Fibroblast of skin of back (primary cell): Measurements from ENCODE around the gene MVB12B.

Experiments used
- DNase-seq: peaks from one replicate; pipeline ENCODE4 v3.0.0-alpha.2; 2013

Gene MVB12B

DNA sequence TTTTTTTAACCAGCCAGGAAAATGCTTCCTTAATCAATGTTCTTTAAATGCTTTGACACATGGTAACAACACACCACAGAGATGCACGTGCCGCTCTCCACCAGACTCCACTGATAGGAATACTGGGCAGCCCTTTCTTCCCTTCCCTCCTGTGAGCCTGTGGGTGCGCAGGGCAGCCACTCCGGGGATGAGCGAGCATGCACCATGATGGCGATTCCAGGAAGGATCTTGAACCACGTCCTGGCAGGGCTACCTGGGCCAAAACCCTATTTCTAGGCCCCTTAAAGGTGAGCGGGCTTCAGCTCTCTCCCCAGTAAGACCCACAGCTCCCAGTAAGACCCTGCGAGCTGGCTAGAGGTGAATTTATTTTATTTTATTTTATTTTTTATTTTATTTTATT, 128.2 kb downstream of the MVB12B start:
- DNase-seq, result no peak

DNA sequence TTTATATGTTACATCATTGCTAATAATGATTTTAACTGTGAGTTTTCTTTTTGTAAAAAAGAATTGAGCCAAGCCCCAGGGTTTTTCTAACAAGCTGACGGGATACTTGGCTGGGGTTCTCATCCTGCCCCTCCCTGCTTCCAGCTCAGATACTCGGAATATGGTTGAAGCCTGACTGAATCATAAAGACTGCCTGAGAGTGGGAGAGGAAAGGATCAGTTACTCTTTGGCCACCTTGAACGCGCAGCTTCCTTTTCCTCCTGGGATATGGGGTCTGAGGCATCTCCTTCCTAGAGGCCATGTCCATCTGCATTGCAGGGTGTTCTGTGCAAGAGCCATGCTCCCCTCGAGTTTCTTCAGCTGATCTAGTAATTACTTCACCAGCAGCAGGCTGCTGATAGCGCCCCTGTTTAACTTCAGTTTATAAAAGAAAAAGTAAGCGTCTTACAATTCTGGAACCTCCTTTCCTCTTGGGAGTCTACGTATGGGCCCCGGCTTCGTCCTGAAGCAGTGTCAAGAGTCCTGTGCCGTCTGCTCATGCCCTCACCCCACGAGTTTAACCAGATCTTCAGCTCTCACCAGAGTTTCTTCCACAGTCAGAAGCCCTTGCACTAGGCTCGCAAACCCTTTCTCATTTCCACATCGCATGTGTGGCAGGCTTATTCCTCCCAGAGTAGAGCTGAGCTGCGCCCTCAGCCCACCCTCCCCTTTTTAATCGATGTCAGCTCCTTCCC, 130.0 kb downstream of the MVB12B start:
- DNase-seq, result no peak

GRCh38 chr9:126457175-126457547, 130.5 kb downstream of the MVB12B start:
- no peak for DNase-seq

GRCh38 chr9:126457890-126458289, 131.3 kb downstream of the MVB12B start:
- DNase-seq, result no peak

GRCh38 chr9:126459126-126459525, 132.5 kb downstream of the MVB12B start:
- DNase-seq, result no peak

- DNase-seq, result no peak
Measured at GRCh38 chr9:126459546-126459945, 132.9 kb downstream of the MVB12B start.

DNA sequence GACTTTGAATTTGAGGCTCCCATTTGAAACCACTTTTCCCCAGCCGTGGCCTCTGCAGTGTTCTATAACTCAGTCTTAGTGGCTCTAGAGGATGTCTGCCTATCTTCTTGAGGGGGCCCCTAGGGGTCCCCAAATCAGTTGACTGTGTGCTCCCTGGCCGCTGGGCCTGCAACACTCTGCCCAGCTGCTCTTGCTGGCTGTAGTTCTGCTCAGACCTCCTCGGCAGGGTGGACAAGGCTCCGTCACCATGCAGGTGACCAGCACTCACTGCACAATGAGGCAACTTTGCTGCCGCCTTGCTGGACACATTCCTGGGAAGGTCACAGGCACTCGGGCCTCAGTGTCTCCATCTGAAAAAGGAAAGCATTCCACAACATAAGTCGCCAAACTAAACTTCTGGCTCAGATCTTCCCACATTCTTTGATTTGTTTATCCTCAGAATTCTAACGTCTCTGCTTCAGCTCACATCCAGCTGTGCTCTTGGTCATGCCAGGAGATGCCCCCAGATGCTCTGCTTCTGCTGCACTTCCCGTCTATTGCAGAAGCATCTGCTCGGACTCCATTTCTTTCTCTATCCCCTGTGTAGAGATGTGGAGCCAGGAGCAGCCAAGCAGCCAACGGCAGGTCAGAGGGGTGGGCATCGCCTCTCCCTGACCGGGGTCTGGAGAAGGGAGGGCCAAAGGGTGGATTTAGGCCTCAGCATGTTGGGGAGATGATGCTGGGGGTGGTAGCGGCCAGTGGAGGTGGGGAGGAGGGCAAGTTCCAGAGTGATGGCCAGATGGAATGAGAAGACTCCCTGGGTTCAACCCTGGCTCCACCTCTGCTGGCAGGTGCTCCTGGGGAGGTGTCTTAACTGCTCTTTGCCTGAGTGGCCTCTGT, 133.6 kb downstream of the MVB12B start:
- no peak for DNase-seq

- no peak for DNase-seq
Measured at GRCh38 chr9:126461029-126461428, 134.4 kb downstream of the MVB12B start.

- no peak for DNase-seq
Measured at GRCh38 chr9:126461608-126462007, 135.0 kb downstream of the MVB12B start.

GRCh38 chr9:126462617-126463016, 136.0 kb downstream of the MVB12B start:
- no peak for DNase-seq

DNA sequence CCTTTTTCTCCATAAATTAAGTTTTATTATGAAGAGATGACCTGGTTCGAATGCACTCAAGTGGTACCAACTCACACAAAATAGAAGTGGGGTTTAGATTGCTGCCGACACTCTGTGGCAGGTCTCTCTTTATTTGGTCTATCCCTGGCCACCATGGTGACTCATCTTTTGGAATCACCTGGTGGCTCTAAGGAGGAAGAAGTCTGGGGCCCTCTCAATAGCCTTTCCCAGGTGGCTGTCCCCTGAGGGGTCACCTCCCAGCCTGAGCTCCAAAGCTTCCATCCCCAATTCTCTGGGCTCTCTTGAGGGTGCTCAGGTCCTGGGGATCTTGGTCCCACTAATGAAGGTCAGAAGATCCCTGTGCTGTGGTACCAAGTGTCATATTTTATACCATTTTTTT, 136.8 kb downstream of the MVB12B start:
- no peak for DNase-seq

DNA sequence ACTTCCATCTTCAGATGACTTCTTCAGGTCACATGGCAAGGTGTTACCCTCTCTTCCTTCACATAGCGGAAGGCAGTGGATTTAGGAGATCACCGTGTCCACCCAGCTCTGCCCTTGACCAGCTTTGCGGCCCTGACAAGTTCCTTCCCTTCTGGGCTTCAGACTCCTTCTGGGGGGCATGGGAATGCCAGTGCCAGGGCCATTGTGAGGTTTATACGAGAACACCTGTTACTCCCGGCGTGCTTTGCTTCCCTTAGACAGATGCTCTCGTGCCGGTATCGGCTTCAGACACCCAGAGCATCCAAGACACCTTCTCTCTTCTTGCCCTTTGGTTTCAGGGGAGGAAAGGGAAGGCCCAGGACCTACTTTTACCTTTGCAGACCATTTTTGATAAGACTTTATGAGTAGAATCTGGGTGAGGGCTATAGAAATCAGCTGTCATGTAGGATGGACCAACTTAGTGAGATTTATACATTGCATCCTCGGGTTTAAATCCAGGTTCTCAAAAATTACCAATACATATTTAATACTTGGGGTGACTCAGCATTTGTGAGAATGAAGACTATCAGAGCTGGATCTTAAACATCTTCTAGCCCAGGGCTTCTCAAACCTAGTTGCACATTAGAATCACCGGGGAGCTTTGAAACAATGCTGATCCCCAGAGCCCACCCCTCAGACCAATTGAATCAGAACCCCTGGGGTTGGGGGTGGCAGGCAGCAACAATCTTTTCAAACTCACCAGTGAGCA, 138.2 kb downstream of the MVB12B start:
- no peak for DNase-seq

DNA sequence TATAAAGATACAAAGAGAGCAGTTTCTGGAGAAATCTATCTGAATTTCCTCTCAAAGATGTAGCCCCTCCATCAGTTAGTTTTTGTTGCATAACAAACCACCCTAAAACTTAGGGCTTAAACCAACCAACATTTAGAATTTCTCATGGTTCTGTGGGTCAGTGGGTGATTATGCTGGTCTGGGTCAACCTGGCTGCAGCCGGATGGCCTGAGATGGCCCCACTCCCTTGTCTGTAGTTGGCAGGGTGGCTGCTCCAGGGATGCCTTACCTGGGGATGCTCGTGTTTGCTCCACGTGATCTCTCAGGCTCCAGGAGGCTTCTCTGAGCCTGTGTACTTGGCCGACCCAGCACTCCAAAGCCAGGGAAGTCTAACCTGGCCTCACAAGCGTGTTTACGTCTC, 139.3 kb downstream of the MVB12B start:
- DNase-seq, result no peak

GRCh38 chr9:126468141-126468825, 141.7 kb downstream of the MVB12B start:
- no peak for DNase-seq

- no peak for DNase-seq
Measured at GRCh38 chr9:126470241-126470993, 143.8 kb downstream of the MVB12B start.

DNA sequence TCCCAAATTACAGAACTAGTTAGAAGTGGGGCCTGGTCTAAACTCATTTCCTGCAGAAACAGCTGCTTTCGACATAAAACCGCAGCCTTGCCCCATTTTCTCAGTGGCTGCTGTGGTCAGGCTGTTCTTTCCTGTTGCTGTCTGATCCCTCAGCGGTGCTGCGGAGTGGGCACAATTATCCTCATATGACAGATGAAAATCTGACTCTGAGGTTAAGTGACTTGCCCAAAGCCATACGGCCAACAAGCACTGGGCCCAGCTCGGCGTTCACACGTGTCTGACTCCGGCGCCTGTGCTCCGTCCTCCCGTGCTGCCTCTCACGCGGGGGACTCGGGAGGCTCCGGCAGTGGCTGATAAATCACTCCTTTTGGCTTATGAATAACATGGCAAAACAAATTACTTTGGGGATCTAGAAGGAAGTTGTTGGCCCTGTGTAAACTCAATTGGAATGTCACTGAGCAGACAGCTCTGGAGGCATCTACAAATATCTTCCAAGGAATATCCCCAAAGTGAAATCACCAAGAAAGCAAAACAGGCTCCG, 144.5 kb downstream of the MVB12B start:
- peak; percentile 76 for DNase-seq

- DNase-seq, result no peak
Measured at GRCh38 chr9:126472198-126472947, 145.7 kb downstream of the MVB12B start.

DNA sequence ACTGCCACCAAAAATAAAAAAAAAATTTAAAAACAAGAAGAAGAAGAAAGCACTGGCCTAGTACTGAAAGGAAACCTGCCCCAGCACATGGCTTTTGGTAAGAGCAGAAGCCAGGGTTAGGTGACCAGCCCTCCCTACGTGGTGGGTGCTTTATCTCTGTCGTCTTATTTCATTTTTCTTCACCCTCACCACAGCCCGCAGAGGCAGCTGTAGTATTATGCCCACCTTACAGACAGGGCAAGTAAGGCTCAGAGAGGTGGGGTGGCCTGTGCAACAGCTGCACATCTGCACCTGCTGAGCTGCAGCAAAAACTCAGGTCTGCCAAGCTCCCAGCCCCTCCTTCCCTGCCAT, 146.3 kb downstream of the MVB12B start:
- DNase-seq, result no peak

DNA sequence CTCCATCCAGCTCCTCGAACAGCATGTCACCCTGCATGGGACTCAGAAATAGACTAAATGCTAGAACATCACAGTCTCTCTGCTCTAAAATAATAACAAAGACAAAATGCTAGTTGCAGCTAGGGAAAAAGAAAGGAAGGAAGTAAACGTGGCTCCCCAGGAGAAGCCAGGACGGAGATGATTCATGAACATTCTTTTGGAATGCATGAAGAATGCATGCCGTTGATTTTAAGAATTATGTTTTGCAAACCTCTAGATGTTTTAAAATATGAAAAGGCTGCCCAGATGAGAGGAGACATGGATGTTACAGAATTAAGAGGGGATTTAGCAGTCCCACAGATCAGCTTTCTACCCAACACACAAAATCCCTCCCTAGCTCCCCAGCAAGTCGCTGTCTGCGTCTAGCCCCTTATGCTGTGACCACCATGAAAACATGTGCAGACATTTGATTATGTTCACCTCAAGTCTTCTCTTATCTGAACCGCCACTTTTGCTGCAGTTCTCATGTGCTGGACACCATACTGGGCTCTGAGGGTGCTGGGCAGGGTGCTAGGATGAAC, 147.7 kb downstream of the MVB12B start:
- peak; percentile 86 for DNase-seq

- peak; percentile 80 for DNase-seq
Measured at GRCh38 chr9:126474786-126475485, 148.3 kb downstream of the MVB12B start.
